Measurements from ENCODE around the gene ANKRD13B. TPM values are rescaled to one million over a fixed set of nuclear protein-coding genes. Genes with fewer than 3 reads are reported as not detected.

Gene ANKRD13B
- total RNA-seq, 3 donors from 2014 or later (not counting 1 experiment from before 2014, with no cell fraction given), result 2.3 to 6.6 (median 4.0) TPM

DNA sequence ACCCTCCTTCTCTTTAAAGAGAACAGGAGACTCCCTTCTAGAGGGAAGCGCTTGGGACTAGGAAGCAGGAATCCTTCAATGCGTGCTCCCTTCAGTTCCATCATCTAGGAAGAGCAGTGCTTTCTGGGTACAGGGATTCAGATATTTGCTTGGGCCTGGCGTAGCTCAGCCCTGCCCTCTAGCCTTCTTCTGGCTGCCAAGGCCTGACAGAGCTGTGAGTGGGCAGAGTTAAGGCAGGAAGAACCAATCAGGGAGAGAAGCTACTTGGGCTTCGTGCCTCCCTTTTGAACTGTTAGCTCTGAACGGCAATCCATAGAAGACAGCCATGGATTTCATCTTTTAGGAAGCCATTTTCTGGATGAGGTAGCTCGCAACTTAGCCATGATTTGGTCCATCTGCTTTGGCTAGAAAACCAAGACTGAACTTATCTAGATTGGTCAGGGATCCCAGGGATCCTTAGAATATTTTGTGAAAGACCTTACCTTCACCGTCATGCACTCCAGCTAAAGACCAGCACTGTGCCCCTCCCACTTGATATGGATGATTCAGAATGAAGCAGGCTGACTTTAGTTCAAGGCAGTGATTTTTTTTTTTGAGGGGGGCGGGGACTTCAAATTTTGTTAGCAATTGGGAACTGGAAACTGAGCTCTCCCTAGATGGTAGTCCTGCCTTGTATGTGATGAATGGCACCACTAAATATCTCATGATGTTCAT lies 32.3 kb downstream of the ANKRD13B start:
- Histone ChIP-seq H3K27ac (ENCODE audit: low read length) (no peak overlapping the region), H3K27me3 (ENCODE audit: control insufficient read depth, insufficient read depth, low read length) (no peaks in the 10 kb centered on the region), H3K4me3 (ENCODE audit: low read length) (no peak overlapping the region), H3K36me3 (ENCODE audit: control insufficient read depth, insufficient read depth, low read length) (peaks cover 21% of the 10 kb centered on the region), H3K9me3 (ENCODE audit: control insufficient read depth, insufficient read depth, low read length) (no peaks in the 10 kb centered on the region), H3K4me1 (ENCODE audit: control insufficient read depth, insufficient read depth, low read length) (peaks cover 19% of the 10 kb centered on the region)
- DNase-seq, result no peak
- peaks cover 39 to 49% of the 10 kb centered on the region in 2 donors for H3K4me1 Mint-ChIP-seq
- no peaks in the 10 kb centered on the region for H3K9me3 Mint-ChIP-seq
- H3K4me3 Mint-ChIP-seq, result no peak overlapping the region
- no peaks in the 10 kb centered on the region for H3K27me3 Mint-ChIP-seq (ENCODE audit: low read depth in 2 of 2)
- H3K36me3 Mint-ChIP-seq, result peaks cover 7% of the 10 kb centered on the region
- TF ChIP-seq, protein P1, sequence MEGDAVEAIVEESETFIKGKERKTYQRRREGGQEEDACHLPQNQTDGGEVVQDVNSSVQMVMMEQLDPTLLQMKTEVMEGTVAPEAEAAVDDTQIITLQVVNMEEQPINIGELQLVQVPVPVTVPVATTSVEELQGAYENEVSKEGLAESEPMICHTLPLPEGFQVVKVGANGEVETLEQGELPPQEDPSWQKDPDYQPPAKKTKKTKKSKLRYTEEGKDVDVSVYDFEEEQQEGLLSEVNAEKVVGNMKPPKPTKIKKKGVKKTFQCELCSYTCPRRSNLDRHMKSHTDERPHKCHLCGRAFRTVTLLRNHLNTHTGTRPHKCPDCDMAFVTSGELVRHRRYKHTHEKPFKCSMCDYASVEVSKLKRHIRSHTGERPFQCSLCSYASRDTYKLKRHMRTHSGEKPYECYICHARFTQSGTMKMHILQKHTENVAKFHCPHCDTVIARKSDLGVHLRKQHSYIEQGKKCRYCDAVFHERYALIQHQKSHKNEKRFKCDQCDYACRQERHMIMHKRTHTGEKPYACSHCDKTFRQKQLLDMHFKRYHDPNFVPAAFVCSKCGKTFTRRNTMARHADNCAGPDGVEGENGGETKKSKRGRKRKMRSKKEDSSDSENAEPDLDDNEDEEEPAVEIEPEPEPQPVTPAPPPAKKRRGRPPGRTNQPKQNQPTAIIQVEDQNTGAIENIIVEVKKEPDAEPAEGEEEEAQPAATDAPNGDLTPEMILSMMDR (IDR thresholded peaks at IDR 0.05), result no peak
- 93% methylated on average over 8 of the region's 8 CpGs for WGBS (ENCODE audit: insufficient coverage)
- ATAC-seq, result no peak
- H3K27ac Mint-ChIP-seq, result peak overlapping the region in 1 of 2 donors; percentile 60
- intact Hi-C loops (cut with micrococcal nuclease), result no loop called here

- H3K4me1 ChIP-seq (ENCODE audit: control insufficient read depth, insufficient read depth, low read length), result peaks cover 4% of the 10 kb centered on the region
- ATAC-seq (no peak), DNase-seq (no peak)
- Mint-ChIP-seq H3K36me3 (peaks cover 12% of the 10 kb centered on the region), H3K4me1 (peaks cover 40 to 51% of the 10 kb centered on the region in 2 donors), H3K27ac (peak overlapping the region; percentile 18 to 32), H3K9me3 (no peaks in the 10 kb centered on the region), H3K4me3 (no peak overlapping the region), H3K27me3 (ENCODE audit: low read depth in 2 of 2) (no peaks in the 10 kb centered on the region)
- no peak overlapping the region for H3K4me3 ChIP-seq (ENCODE audit: low read length)
- H3K36me3 ChIP-seq (ENCODE audit: control insufficient read depth, insufficient read depth, low read length), result peaks cover 48% of the 10 kb centered on the region
- no peak overlapping the region for H3K27ac ChIP-seq (ENCODE audit: low read length)
- no peaks in the 10 kb centered on the region for H3K9me3 ChIP-seq (ENCODE audit: control insufficient read depth, insufficient read depth, low read length)
- no peaks in the 10 kb centered on the region for H3K27me3 ChIP-seq (ENCODE audit: control insufficient read depth, insufficient read depth, low read length)
- TF ChIP-seq, protein P1 (IDR thresholded peaks at IDR 0.05), result no peak
- 100% methylated on average over 1 of the region's 1 CpG for WGBS (ENCODE audit: insufficient coverage)
- intact Hi-C loops (cut with micrococcal nuclease), result no loop called here
These were observed 35.0 kb downstream of the ANKRD13B start for GRCh38 chr17:29627951-29628350.

- no peaks in the 10 kb centered on the region for H3K27me3 Mint-ChIP-seq (ENCODE audit: low read depth in 2 of 2)
- WGBS (ENCODE audit: insufficient coverage), result 80% methylated on average over 2 of the region's 2 CpGs
- ATAC-seq, result no peak
These were observed 35.7 kb downstream of the ANKRD13B start for GRCh38 chr17:29628644-29629043.

More at GRCh38 chr17:29628644-29629043, 35.7 kb downstream of the ANKRD13B start:
- H3K9me3 ChIP-seq (ENCODE audit: control insufficient read depth, insufficient read depth, low read length), result no peaks in the 10 kb centered on the region
- no peak overlapping the region for H3K4me3 ChIP-seq (ENCODE audit: low read length)
- DNase-seq, result no peak
- TF ChIP-seq, protein P1 (IDR thresholded peaks at IDR 0.05), result no peak
- no peak overlapping the region for H3K27ac ChIP-seq (ENCODE audit: low read length)
- H3K27me3 ChIP-seq (ENCODE audit: control insufficient read depth, insufficient read depth, low read length), result no peaks in the 10 kb centered on the region
- Mint-ChIP-seq H3K27ac (peak overlapping the region; percentile 29 to 32), H3K4me1 (peaks cover 45 to 48% of the 10 kb centered on the region in 2 donors), H3K9me3 (no peaks in the 10 kb centered on the region), H3K4me3 (no peak overlapping the region), H3K36me3 (peaks cover 12% of the 10 kb centered on the region)
- peaks cover 55% of the 10 kb centered on the region for H3K36me3 ChIP-seq (ENCODE audit: control insufficient read depth, insufficient read depth, low read length)
- no peaks in the 10 kb centered on the region for H3K4me1 ChIP-seq (ENCODE audit: control insufficient read depth, insufficient read depth, low read length)
- intact Hi-C loops (cut with micrococcal nuclease), result no loop called here

All from natural killer cell (primary cell).